ENCODE data around the gene BTN3A1.
A peak's percentile ranks its signal among the peaks of the same experiment; 100 is the strongest.

The BTN3A1 gene

DNA sequence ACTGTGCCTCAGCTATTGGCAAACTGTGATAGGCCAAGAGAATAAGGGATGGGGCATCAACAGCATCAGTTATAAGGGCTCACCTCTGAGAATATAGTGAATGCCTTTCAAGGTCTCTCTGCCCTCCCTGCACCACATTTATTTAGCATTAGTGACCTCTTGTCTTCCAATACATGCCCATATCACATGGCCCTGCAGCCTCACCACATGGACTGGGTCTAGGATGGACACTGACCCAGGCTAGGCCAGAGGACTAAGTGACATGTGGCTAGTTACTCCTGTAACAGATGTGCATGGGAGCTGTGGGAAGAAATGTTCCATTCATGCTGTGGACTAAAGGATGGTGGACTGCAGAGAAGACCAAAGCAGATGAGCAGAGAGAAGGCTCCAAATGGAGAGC is 22.3 kb upstream of the BTN3A1 start:
- TF ChIP-seq, protein P1, sequence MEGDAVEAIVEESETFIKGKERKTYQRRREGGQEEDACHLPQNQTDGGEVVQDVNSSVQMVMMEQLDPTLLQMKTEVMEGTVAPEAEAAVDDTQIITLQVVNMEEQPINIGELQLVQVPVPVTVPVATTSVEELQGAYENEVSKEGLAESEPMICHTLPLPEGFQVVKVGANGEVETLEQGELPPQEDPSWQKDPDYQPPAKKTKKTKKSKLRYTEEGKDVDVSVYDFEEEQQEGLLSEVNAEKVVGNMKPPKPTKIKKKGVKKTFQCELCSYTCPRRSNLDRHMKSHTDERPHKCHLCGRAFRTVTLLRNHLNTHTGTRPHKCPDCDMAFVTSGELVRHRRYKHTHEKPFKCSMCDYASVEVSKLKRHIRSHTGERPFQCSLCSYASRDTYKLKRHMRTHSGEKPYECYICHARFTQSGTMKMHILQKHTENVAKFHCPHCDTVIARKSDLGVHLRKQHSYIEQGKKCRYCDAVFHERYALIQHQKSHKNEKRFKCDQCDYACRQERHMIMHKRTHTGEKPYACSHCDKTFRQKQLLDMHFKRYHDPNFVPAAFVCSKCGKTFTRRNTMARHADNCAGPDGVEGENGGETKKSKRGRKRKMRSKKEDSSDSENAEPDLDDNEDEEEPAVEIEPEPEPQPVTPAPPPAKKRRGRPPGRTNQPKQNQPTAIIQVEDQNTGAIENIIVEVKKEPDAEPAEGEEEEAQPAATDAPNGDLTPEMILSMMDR (IDR thresholded peaks at IDR 0.05; ENCODE audit: borderline replicate concordance, insufficient read depth, low read depth, low read length), result no peak
- H3K4me3 ChIP-seq (ENCODE audit: low read depth, low read length), result no peak overlapping the region

DNA sequence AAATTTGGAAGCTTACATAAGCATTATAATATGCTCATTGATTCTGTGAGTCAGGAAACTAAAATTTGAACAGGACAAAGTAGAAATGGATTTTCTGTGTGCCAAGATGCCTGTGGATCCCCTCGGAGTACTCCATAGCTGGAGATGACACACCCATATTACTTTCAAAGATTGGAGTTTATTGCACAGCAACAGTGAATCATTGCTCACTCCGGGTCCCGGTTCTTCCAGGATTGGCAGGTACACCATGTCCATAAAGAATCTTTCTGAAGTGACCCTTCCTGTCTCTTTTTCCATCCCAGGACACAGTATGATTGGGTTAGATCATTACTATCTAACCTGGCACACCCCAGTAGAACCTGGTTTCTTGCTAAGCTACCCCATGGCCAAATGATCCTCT is 21.8 kb upstream of the BTN3A1 start:
- no peak overlapping the region for H3K4me3 ChIP-seq (ENCODE audit: low read depth, low read length)
- TF ChIP-seq, protein P1 (IDR thresholded peaks at IDR 0.05; ENCODE audit: borderline replicate concordance, insufficient read depth, low read depth, low read length), result no peak

DNA sequence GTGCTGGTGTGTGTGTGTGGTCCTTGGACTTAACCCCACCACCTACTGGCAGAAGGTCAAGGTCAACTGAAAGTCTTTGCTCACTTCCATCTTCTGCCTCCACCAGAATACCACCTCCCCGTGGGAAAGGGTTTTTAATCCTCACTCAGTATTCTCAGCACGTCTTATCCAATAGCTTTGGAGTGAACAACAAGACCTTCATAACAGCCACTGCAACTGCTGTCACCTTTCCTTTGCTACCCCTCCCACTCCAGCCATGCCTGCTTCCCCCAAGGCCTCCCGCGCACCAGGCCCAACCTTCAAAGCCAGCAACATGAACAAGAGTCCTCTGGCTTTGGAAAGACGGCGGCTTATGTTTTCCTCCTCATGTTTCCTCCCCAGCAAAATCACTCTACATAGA is 20.0 kb upstream of the BTN3A1 start:
- TF ChIP-seq, protein P1 (IDR thresholded peaks at IDR 0.05; ENCODE audit: borderline replicate concordance, insufficient read depth, low read depth, low read length), result no peak
- no peak overlapping the region for H3K4me3 ChIP-seq (ENCODE audit: low read depth, low read length)

DNA sequence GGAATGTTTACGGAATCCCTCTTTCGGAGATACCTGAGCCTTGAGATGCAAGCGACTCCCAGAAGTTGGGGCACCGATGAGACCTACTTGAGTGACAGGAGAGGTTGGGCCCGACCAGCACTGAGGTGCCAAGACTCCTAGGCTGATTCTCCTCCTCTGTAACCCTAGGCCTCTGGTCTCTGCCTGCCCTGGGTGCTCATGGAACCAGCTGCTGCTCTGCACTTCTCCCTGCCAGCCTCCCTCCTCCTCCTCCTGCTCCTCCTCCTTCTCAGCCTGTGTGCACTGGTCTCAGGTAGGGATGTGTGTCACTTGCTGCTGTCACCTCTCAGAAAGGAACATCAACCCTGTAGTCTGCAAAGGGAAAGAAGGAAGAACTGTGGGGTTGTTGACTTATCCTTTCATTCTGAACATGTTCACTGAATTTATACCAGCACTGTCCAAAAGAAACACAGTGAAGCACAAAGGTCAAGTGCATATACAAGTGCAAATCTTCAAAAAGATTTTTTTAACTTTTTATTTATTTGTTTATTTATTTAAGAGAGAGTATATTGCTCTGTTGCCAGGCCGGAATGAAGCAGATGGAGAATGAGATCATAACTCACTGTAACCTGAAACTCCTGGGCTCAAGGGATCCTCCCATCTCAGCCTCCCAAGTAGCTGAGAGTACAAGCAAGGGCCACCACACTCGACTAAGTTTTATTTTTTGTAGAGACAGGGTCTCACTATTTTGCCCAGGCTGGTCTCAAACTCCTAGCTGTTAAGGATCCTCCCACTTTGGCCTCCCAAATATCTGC is 18.3 kb upstream of the BTN3A1 start:
- H3K4me3 ChIP-seq (ENCODE audit: low read depth, low read length), result peak overlapping the region; percentile 65
- TF ChIP-seq, protein P1 (IDR thresholded peaks at IDR 0.05; ENCODE audit: borderline replicate concordance, insufficient read depth, low read depth, low read length), result no peak

DNA sequence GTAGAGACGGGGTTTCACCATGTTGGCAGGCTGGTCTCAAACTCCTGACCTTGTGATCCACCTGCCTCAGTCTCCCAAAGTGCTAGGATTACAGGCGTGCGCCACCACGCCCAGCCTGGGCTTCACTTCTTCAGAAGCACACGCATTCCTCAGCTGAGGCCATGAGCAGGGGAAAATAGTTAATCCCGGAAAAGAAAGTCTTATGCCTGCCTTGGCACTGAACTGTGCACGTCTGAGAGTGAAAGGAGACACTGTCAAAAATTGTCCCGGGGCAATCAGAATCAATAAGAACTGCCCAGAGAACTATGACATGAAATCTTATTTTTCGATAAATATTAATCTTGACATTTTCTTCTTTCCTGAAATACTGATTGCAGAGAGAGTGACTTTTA is 16.3 kb upstream of the BTN3A1 start:
- H3K4me3 ChIP-seq (ENCODE audit: low read depth, low read length), result no peak overlapping the region
- TF ChIP-seq, protein P1 (IDR thresholded peaks at IDR 0.05; ENCODE audit: borderline replicate concordance, insufficient read depth, low read depth, low read length), result no peak

DNA sequence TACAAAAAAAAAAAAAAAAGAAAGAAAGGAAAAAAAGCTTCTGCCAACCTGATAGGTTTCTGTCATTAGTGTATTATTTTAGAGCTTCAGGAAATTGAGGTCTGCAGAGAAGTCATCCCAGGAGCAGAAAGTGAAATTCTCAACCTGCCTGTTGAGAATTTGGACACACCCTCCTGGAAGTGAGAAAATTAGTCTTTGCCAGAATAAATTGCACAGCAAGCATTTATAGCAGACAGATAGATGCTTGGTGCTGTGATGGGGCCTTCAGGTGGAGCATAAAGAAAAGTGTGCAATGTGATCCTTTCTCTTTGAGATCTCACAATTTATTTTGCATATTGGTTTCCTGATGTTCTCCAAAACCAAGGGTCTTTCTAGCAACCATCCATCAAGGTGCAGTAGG is 14.5 kb upstream of the BTN3A1 start:
- TF ChIP-seq, protein P1 (IDR thresholded peaks at IDR 0.05; ENCODE audit: borderline replicate concordance, insufficient read depth, low read depth, low read length), result no peak

DNA sequence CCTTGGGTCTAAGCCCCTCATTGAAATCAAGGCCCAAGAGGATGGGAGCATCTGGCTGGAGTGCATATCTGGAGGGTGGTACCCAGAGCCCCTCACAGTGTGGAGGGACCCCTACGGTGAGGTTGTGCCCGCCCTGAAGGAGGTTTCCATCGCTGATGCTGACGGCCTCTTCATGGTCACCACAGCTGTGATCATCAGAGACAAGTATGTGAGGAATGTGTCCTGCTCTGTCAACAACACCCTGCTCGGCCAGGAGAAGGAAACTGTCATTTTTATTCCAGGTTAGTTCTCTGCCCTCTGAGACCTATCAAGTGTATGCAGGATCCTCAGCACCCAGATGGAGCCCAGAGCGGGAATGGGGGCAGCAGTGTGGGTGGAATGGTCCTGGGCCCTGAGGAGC is 14.1 kb upstream of the BTN3A1 start:
- TF ChIP-seq, protein P1 (IDR thresholded peaks at IDR 0.05; ENCODE audit: borderline replicate concordance, insufficient read depth, low read depth, low read length), result no peak
- no peak overlapping the region for H3K4me3 ChIP-seq (ENCODE audit: low read depth, low read length)

More for the DNA sequence above, 14.5 kb upstream of the BTN3A1 start:
- no peak overlapping the region for H3K4me3 ChIP-seq (ENCODE audit: low read depth, low read length)
